GM12873 (cell line): ENCODE measurements around the gene RAB11FIP3.

Source experiments
- TF ChIP-seq, protein P1 (sequence below): IDR thresholded peaks from 2 replicates; pipeline ENCODE4 v1.5.1; 2012; ENCODE audit warnings: low read depth, mild to moderate bottlenecking, moderate library complexity, low read length, control low read depth; ENCODE audit not compliant: insufficient read depth; ENCODE audit errors: missing control alignments

RAB11FIP3 gene

DNA sequence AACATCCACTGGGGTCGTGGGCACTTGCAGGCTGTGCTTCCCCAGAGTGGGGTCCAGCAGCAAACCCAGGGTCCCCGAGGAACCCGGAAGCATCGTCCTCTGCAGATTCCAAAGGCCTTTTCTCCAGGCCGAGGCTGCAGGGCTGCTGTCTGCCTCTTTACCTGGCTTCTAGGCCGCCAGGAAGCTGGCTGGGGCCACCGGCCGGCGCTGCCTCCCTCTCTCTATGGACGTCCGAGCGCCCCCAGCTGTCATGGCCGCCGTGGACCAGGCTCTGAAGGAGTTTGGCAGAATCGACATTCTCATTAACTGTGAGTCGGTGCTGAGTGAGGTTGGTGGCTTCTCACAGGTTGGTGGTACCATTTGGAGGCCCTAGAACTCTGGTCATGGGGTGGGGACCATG is 18.2 kb upstream of the RAB11FIP3 start:
- TF ChIP-seq, protein P1, sequence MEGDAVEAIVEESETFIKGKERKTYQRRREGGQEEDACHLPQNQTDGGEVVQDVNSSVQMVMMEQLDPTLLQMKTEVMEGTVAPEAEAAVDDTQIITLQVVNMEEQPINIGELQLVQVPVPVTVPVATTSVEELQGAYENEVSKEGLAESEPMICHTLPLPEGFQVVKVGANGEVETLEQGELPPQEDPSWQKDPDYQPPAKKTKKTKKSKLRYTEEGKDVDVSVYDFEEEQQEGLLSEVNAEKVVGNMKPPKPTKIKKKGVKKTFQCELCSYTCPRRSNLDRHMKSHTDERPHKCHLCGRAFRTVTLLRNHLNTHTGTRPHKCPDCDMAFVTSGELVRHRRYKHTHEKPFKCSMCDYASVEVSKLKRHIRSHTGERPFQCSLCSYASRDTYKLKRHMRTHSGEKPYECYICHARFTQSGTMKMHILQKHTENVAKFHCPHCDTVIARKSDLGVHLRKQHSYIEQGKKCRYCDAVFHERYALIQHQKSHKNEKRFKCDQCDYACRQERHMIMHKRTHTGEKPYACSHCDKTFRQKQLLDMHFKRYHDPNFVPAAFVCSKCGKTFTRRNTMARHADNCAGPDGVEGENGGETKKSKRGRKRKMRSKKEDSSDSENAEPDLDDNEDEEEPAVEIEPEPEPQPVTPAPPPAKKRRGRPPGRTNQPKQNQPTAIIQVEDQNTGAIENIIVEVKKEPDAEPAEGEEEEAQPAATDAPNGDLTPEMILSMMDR, result no peak

DNA sequence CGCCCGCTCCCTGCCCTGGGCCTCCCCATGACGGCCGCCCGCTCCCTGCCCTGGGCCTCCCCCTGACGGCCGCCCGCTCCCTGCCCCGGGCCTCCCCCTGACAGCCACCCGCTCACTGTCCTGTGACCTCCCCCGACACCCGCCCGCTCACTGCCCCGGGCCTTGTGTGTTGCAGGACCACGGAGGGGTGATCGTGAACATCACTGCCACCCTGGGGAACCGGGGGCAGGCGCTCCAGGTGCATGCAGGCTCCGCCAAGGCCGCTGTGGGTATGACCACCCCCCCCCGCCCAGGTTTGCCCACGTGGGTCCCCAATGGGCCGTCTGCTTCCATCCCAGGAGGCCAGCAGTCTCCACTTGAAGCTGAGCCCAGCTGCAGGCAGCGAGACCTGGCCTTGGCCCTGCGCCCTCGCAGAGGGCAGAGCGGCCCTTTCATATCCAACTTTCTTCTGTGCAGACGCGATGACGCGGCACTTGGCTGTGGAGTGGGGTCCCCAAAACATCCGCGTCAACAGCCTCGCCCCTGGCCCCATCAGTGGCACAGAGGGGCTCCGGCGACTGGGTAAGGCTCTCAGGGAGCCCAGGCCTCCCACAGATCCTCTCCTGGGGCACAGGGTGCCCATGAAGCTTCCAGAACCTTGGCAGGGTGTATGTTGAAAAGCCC is 14.8 kb upstream of the RAB11FIP3 start:
- TF ChIP-seq, protein P1, result no peak

DNA sequence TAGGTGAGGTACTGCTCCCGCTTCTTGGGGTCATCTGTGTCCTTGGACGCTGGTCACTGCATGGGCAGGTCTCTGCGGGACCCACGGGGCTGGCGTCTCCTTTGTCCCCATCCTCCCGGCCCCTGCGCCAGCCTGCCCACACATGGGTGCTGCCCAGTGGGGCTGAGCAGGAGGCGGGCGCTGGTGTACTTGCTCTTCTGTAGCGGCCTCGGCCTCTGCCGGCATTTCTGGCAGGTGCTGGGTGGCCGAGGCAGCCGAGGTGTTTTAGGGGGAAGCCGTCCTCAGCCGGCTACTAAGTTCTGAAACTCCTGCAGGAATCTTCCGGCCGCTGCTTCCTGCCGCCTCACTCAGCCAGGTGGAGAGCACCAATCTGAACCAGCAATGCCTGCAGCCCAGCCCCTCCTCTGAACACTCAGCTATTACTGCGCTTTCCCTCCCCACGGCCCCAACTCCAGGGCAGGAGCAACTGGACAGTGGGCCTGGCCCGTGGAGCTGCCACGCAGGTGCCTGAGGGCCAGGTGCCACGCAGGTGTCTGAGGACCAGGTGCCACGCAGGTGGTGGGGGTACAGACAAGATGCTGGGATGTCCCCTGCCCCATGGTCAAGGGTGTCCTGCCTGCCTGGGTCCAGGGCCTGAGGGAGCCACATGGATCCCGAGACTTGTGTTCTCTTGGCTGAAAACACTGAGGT is 13.7 kb upstream of the RAB11FIP3 start:
- TF ChIP-seq, protein P1, result no peak

DNA sequence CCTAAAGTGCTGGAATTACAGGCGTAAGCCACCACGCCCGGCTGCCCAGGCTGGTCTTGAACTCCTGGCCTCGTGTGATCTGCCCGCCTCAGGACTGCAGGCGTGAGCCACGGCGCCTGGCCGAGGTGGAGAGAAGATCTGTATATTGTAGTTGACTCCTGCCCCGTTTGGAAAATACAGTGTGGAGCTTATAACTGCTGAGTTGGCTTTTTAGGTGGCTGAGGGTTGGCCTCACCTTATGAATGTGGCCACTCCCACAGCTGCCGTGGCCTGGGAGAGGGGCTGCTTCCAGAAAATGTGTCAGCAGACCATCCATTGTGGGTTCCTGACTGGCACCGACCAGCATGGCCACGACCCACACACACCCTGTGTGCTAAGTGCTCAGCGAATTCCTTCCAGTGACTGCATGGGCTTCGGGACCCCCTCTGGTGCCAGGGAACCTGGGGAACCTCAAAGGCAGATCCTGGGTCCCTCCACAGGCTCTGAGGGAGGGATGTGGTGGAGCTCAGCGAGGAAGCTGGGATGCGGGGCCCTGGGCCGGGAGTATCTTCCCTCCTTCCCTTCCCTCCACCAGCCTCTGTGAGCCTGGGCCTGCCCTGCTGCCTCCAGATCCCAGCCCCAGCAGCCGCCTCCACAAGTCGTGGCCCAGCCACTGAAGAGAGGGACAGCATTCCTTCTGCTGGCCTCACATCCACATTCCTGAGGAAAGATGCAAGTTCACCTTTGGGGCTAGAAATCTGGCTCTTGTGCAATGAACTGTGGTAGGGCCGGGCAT is 10.9 kb upstream of the RAB11FIP3 start:
- TF ChIP-seq, protein P1, result no peak

DNA sequence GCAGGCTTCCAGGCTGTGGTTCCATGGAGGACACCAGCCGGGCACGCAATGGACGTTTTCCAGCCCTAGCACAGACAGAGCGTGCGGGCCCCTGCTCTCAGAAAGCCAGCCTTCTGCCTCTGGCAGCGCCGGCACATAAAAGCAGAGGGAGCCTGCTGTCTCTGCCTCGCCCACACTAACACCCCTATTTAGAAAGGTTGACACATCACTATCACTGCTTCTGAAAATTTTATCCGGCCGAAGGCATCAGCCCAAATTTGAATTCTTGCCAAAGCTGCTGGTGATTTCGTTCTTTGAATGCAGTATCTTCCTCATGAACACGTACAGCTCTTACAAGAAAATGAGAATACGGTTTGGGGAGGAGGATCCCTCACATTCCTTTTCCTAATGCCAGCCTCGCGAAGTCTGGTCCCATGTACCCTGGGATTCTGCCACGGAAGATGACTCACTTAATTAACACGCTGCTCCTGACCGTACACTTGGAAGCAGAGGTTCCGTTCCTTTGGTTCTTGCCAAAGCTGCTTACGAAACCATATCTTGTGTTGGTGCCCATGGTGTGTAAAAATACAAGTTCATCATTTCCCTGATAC is 1.3 kb upstream of the RAB11FIP3 start:
- TF ChIP-seq, protein P1, result no peak

DNA sequence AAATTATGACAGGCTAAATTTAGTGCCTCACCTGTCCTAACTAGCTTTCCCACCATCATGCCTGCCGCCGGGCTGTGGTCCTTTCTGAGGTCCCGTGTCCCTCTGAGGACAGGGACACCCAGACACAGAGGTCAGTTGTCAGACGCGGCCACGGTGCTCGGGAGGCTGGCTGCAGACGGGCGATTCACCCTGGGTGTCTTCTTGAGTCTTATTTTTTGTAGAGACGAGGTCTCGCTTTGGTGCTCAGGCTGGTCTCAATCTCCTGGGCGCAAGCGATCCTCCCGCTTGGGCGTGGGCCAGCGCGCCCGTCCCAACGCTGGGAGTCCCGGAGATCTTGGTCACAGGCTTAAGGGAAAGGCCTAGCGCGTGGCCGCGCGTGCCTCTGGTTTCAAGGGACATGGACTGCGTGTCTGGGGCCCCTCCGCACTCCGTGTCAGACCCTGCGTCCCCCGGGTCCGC is 797 bp upstream of the RAB11FIP3 start:
- TF ChIP-seq, protein P1, result no peak

DNA sequence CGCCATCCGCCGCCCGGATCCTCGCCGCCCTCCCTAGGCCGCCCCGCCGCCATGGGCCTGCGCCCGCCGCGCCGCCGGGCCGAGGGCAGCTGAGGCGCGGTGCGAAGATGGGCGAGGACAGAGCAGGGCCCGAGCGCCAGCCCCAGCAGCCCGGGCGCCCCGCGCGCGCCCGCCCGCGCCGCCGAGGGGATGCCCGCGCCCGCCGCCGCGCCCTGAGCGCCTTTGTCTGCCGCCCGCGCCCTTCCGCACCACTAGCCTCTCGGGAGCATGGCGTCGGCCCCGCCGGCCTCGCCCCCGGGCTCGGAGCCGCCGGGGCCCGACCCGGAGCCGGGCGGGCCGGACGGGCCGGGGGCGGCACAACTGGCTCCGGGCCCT is 278 bp downstream of the RAB11FIP3 start:
- TF ChIP-seq, protein P1, result no peak
